GM12878 (cell line): Measurements from ENCODE around the gene SLCO3A1. TPM values are rescaled to one million over a fixed set of nuclear protein-coding genes. Genes with fewer than 3 reads are reported as not detected.

Experiments
- ATAC-seq: fragments of 200-7000 bp; cut with Tn5 transposase; 3 replicates; pipeline ENCODE4 v1.9.1; 2020; ENCODE audit warnings: mild to moderate bottlenecking, moderate library complexity
- BruUV-seq: library from RNA; stranded (reverse); fragments of 400-500 nt; replicated peaks from 2 replicates; lab custom pipeline; 2021; lab: Mats Ljungman, UMichigan
- CTCF ChIA-PET: fragments of 300-600 bp; sonication (Branson Sonifier 250); formaldehyde crosslinking; extraction: SDS; loops from one replicate; lab custom pipeline; 2021; ENCODE audit warnings: inconsistent platforms; lab: Yijun Ruan, JAX
- POLR2A ChIA-PET: fragments of 350-600 bp; formaldehyde crosslinking; extraction: SDS; loops from one replicate; lab custom pipeline; 2021; ENCODE audit warnings: inconsistent platforms; lab: Charles Lee
- RAD21 ChIA-PET: fragments of 300-600 bp; sonication (Branson Sonifier 250); formaldehyde crosslinking; loops from one replicate; lab custom pipeline; 2023; ENCODE audit warnings: antibody characterized with exemption; ENCODE audit not compliant: unreplicated experiment; lab: Charles Lee
- SMC1A ChIA-PET: fragments of 300-600 bp; sonication (Branson Sonifier 250); formaldehyde crosslinking; loops from one replicate; lab custom pipeline; 2023; ENCODE audit not compliant: unreplicated experiment, uncharacterized antibody; lab: Charles Lee
- DNase-seq: peaks from one replicate; pipeline ENCODE4 v3.0.0-alpha.2; 2011; ENCODE audit warnings: low read depth, low spot score
- FAIRE-seq: peaks from 3 replicates; lab custom pipeline; 2011; peaks lifted over from hg19 to GRCh38; lab: Jason Lieb, UNC
- H2AFZ ChIP-seq: 2 replicates; pipeline ENCODE4 v1.6.0; 2011; ENCODE audit warnings: low read depth, low read length, control low read depth; ENCODE audit not compliant: control insufficient read depth
- H3K27ac ChIP-seq: 2 replicates; pipeline ENCODE4 v1.5.1; 2011; ENCODE audit warnings: control low read depth; ENCODE audit not compliant: control insufficient read depth, insufficient read depth
- H3K27me3 ChIP-seq, 2 experiments: replicated peaks in 1 of 2; 2 replicates each; pipeline versions ENCODE4 v1.6.0 to v1.6.1; 2011; ENCODE audit warnings: low read length in 1 of 2; ENCODE audit not compliant: control insufficient read depth in 2 of 2, insufficient read depth in 2 of 2
- H3K36me3 ChIP-seq, 2 experiments: 2 replicates each; pipeline ENCODE4 v1.5.1; 2011; ENCODE audit warnings: low read length in 1 of 2; ENCODE audit not compliant: control insufficient read depth in 2 of 2, insufficient read depth in 2 of 2
- H3K4me1 ChIP-seq: 2 replicates; pipeline ENCODE4 v1.6.1; 2011; ENCODE audit warnings: mild to moderate bottlenecking, low read length, moderate library complexity, mixed read lengths; ENCODE audit not compliant: control insufficient read depth, insufficient read depth
- H3K4me2 ChIP-seq: 2 replicates; pipeline ENCODE4 v1.6.0; 2011; ENCODE audit warnings: control low read depth; ENCODE audit not compliant: control insufficient read depth, insufficient read depth
- H3K4me3 ChIP-seq: fragments of 200-600 bp; sonication (generic); 2 replicates; pipeline ENCODE4 v1.5.1; 2016
- H3K79me2 ChIP-seq: 2 replicates; pipeline ENCODE4 v1.6.0; 2011; ENCODE audit warnings: low read length; ENCODE audit not compliant: control insufficient read depth, insufficient read depth
- H3K9ac ChIP-seq: 2 replicates; pipeline ENCODE4 v1.8.0; 2011; ENCODE audit warnings: low read length, control low read depth, mixed read lengths; ENCODE audit not compliant: control insufficient read depth, insufficient read depth
- H3K9me3 ChIP-seq: replicated peaks from 3 replicates; pipeline ENCODE4 v1.5.1; 2011; ENCODE audit warnings: mild to moderate bottlenecking, low read length; ENCODE audit not compliant: control insufficient read depth, insufficient read depth
- H4K20me1 ChIP-seq: 2 replicates; pipeline ENCODE4 v1.6.0; 2011; ENCODE audit not compliant: control insufficient read depth, insufficient read depth
- ATF2 ChIP-seq: IDR thresholded peaks from 2 replicates; pipeline ENCODE4 v1.6.1; 2012; ENCODE audit warnings: low read length, inconsistent platforms
- ATF7 ChIP-seq: fragments of 450-650 bp; IDR thresholded peaks from 2 replicates; pipeline ENCODE4 v1.6.1; 2016; ENCODE audit warnings: low read depth, mild to moderate bottlenecking
- CHD2 ChIP-seq: IDR thresholded peaks from 2 replicates; pipeline ENCODE4 v1.6.1; 2011; ENCODE audit warnings: low read depth, low read length, improper control_type of control experiment, borderline replicate concordance
- CREB1 ChIP-seq: IDR thresholded peaks from 2 replicates; pipeline ENCODE4 v1.6.1; 2012; ENCODE audit warnings: low read depth, mild to moderate bottlenecking, inconsistent platforms
- ESRRA ChIP-seq: IDR thresholded peaks from 2 replicates; pipeline ENCODE4 v1.6.1; 2012; ENCODE audit warnings: mild to moderate bottlenecking, low read length, improper control_type of control experiment
- HCFC1 ChIP-seq: fragments of 150-350 bp; IDR thresholded peaks from 2 replicates; pipeline ENCODE4 v1.6.1; 2014; ENCODE audit warnings: low read length
- JUND ChIP-seq: IDR thresholded peaks from 2 replicates; pipeline ENCODE4 v1.6.1; 2012; ENCODE audit warnings: low read depth, mild to moderate bottlenecking, low read length, improper control_type of control experiment, moderate library complexity
- KAT2A ChIP-seq: conservative IDR thresholded peaks from 2 replicates; pipeline ENCODE4 v1.6.1; 2011; ENCODE audit warnings: low read depth, low read length; ENCODE audit not compliant: control insufficient read depth
- LARP7 ChIP-seq: fragments of 450-650 bp; IDR thresholded peaks from 2 replicates; pipeline ENCODE4 v1.6.1; 2017; ENCODE audit warnings: mild to moderate bottlenecking
- NR2C2 ChIP-seq: IDR thresholded peaks from 2 replicates; pipeline ENCODE4 v1.6.1; 2011; ENCODE audit warnings: borderline replicate concordance, low read depth; ENCODE audit not compliant: control insufficient read depth, insufficient read length
- RELB ChIP-seq: fragments of 450-650 bp; IDR thresholded peaks from 2 replicates; pipeline ENCODE4 v1.6.1; 2017; ENCODE audit warnings: low read depth, mild to moderate bottlenecking, moderate library complexity
- SMARCA5 ChIP-seq: fragments of 450-650 bp; IDR thresholded peaks from 2 replicates; pipeline ENCODE4 v1.6.1; 2017; ENCODE audit warnings: mild to moderate bottlenecking
- SREBF1 ChIP-seq: IDR thresholded peaks from 2 replicates; pipeline ENCODE4 v1.6.1; 2012; ENCODE audit warnings: mild to moderate bottlenecking, low read length
- TBL1XR1 ChIP-seq: IDR thresholded peaks from 2 replicates; pipeline ENCODE4 v1.6.1; 2012; ENCODE audit warnings: low read depth, low read length, improper control_type of control experiment
- TCF7 ChIP-seq: IDR thresholded peaks from 2 replicates; pipeline ENCODE4 v1.6.1; 2014; ENCODE audit warnings: antibody characterized with exemption, borderline replicate concordance
- YBX1 ChIP-seq: fragments of 450-650 bp; IDR thresholded peaks from 2 replicates; pipeline ENCODE4 v1.6.1; 2016; ENCODE audit warnings: antibody characterized with exemption
- WGBS: methylation state at CpG from one replicate; pipeline ENCODE4 v1.1.6; 2016; ENCODE audit warnings: low lambda C conversion rate; ENCODE audit not compliant: insufficient replicate concordance, insufficient coverage; ENCODE audit errors: missing lambda C conversion rate; 5-methylcytosine and 5-hydroxymethylcytosine counted together
- in situ Hi-C: fragments of 300-500 bp; cut with MboI; formaldehyde crosslinking; loops from 9 replicates; pipeline ENCODE4 v1.14.3; 2018; ENCODE audit warnings: mixed read lengths
- intact Hi-C: fragments of 100-400 bp; cut with micrococcal nuclease; formaldehyde crosslinking; loops from one replicate; pipeline ENCODE4 v1.14.2; 2022; ENCODE audit not compliant: unreplicated experiment
- polyA plus RNA-seq, 11 experiments: library from polyadenylated mRNA; depleted of rRNA in 4 of 11; unstranded in 6 of 11; stranded (reverse) in 5 of 11; fragments of >200 nt; fragmentation: Nextera tagmentation in 4 of 11; fragmentation: Illumina TruSeq in 1 of 11; extraction: Ambion mirVana in 4 of 11; extraction: Trizol in 1 of 11; gene quantifications; 1 replicate in 1 of 11; 2 replicates in 10 of 11; pipeline versions ENCODE4 v1.2.1 to v1.2.3, GENCODE V29; 2011 to 2016; ENCODE audit warnings: inconsistent platforms in 2 of 11, missing spikeins in 2 of 11, low read depth in 1 of 11
- total RNA-seq, 4 experiments: library from RNA; depleted of rRNA in 3 of 4; stranded (reverse); fragments of >200 nt in 3 of 4; fragmentation: Illumina TruSeq in 1 of 4; extraction: Trizol in 1 of 4; gene quantifications; 2 replicates each; pipeline versions ENCODE4 v1.2.1 to v1.2.3, GENCODE V29; 2013 to 2021

Gene SLCO3A1
- total and polyA plus RNA-seq, 10 of the 15 experiments (the other 5 are each of a cell fraction or from before 2014, with no cell fraction given): 0.05 to 5.9 (median 0.31) TPM

- H3K9ac ChIP-seq: no peak overlapping the region
- POLR2A ChIA-PET: no interaction called here
- TF ChIP-seq TBL1XR1 (no peak), KAT2A (no peak), JUND (no peak), HCFC1 (no peak), LARP7 (no peak), YBX1 (no peak)
- TF ChIP-seq, all 136 proteins: peak for 0
- ATAC-seq (no peak), FAIRE-seq (no peak), DNase-seq (no peak)
- WGBS: 13% methylated on average over 5 of the region's 5 CpGs
- no peaks in the 10 kb centered on the region for H3K27me3 ChIP-seq
- ChIA-PET RAD21 (no interaction called here), CTCF (interaction anchor here (1.0 to 5.4 kb wide), 3 partner anchors 187 to 803 kb away, joined by 3 to 30 read pairs (median 3); no protein-coding TSS in a partner anchor), SMC1A (interaction anchor here (0.7 to 2.2 kb wide), 3 partner anchors 144 to 369 kb away, joined by 3 to 4 read pairs (median 3); no protein-coding TSS in a partner anchor)
- no peak overlapping the region for H3K4me3 ChIP-seq
- H3K9me3 ChIP-seq: no peaks in the 10 kb centered on the region
- H3K79me2 ChIP-seq: no peaks in the 10 kb centered on the region
- no peaks in the 10 kb centered on the region for H4K20me1 ChIP-seq
- intact Hi-C loops: no loop called here
- no peak overlapping the region for H3K4me2 ChIP-seq
- H3K4me1 ChIP-seq: peaks cover 15% of the 10 kb centered on the region
- BruUV-seq: no TSS peak
- H2AFZ ChIP-seq: no peak overlapping the region
- no peak overlapping the region for H3K27ac ChIP-seq
- no peaks in the 10 kb centered on the region for H3K36me3 ChIP-seq
- in situ Hi-C loops: no loop called here
Observed at GRCh38 chr15:92074646-92075045, 221.1 kb downstream of the SLCO3A1 start.

- POLR2A ChIA-PET: no interaction called here
- intact Hi-C loops (no loop called here), in situ Hi-C loops (no loop called here)
- Histone ChIP-seq H2AFZ (no peak overlapping the region), H3K27ac (no peak overlapping the region), H3K79me2 (no peaks in the 10 kb centered on the region), H3K4me3 (no peak overlapping the region), H3K4me2 (no peak overlapping the region), H3K4me1 (peaks cover 6% of the 10 kb centered on the region; the same call in 1 of the 2 replicates), H3K36me3 (no peaks in the 10 kb centered on the region), H4K20me1 (no peaks in the 10 kb centered on the region), H3K9ac (no peak overlapping the region), H3K9me3 (no peaks in the 10 kb centered on the region), H3K27me3 (no peaks in the 10 kb centered on the region)
- WGBS: 0% methylated on average over 7 of the region's 7 CpGs
- DNase-seq (no peak), FAIRE-seq (peak; percentile 35), ATAC-seq (no peak)
- no TSS peak for BruUV-seq
- CTCF ChIA-PET: interaction anchor here (5.4 kb wide), 1 partner anchor 370 kb away, joined by 30 read pairs; no protein-coding TSS in a partner anchor
- RAD21 ChIA-PET: no interaction called here
- SMC1A ChIA-PET: no interaction called here
- TF ChIP-seq CHD2 (no peak), TBL1XR1 (no peak), ATF7 (no peak), SREBF1 (no peak), ATF2 (no peak), SMARCA5 (no peak), NR2C2 (no peak), TCF7 (no peak), ESRRA (no peak), RELB (no peak), CREB1 (no peak)
Observed at GRCh38 chr15:92075764-92076163, 222.3 kb downstream of the SLCO3A1 start.
